GM19043 (cell line): Measurements from ENCODE around the gene VAC14.
"Not testable (repeated sequence)": the region's sequence is repeated elsewhere in the genome, so short reads cannot be mapped to it uniquely, and the experiment has no call there.

Source experiments
- ATAC-seq: cut with Tn5 transposase; IDR thresholded peaks from one replicate; pipeline ENCODE4 v1.9.1; 2021; ENCODE audit warnings: low read depth; ENCODE audit not compliant: unreplicated experiment

The VAC14 gene

DNA sequence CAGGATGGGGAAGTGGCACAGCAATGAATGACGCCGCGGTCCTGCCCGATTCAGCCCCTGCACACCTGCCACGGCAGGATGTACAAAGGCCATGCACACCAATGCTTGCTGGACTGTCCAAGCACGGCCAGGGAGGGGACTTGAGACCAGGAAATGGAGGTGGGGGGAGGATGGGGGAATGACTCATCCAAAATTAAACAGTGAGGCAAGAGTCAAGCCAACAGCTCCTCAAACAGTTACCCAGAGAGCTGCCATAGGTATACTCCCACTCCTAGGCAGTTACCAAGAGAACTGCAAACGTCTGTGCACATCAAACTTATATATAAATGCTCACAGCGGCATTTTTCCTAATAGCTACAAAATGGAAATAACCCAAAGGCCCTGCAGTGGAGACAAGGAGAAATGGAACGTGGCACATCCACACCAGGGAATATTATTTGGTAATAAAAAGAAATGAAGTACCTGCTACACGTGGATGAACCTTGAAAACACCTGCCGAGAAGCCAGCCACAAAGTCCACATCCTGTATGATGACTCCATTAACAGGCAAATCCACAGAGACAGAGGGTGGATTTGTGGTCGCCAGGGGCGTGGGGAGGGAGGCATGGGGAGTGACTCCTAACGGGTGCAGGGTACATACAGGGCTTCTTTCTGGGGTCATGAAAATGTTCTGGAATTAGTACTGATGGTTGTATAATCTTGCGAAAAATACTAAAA, 54.1 kb downstream of the VAC14 start:
- ATAC-seq: no peak

DNA sequence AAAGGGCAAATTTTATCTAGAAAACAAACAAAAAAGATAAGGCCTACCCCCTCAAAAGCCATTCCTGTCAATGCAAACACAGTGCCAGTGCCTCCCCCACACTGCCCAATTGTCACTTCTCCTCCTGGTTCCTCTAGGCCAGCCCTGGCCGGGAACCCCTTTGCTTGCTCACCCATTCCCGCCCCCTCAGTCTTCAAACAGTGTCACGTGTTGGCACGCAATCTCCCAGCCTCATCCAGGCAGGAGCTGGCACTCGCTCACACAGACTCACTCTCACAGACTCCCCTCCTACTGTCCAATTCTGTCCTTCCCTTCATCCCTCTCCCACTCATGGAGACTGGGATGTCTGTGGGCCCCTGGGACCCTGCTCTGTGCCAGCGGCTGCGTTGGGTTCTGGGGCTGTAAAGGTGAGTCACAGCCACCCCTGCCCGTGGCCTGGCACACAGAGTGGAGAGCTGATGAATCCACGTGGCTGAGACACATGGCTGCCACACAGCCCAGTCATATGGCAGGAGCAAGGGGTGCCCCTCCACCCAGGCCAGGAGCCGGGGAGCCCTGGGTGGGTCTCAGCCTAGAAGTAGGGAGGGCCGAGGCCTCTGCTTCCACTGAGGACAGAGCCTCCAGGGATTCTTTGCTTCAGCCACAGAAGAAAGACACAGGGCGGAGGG, 54.8 kb downstream of the VAC14 start:
- ATAC-seq: no peak

DNA sequence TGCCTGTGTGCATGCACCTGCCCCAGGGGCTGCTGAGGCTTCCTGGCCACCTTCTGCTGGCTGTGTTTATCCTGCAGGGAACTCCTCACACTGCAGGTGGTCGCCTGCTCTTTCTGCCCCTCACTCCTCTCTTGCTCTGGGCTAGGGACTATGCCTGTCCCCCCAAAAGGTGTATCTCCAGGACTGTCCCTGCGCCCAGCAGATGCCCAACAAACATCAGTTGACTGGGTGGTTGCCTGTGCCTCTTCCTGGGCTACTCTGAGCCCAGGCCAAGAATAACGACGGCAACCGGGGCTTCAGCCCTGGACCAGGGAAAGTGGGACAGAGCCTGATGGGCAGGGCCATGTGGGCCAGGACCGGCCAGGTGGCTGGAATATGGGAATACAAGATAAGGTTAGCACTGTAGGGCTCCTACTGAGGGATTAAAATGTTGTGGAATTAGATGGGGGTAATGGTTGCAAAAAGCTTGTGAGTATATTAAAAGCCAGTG, 55.4 kb downstream of the VAC14 start:
- no peak for ATAC-seq

DNA sequence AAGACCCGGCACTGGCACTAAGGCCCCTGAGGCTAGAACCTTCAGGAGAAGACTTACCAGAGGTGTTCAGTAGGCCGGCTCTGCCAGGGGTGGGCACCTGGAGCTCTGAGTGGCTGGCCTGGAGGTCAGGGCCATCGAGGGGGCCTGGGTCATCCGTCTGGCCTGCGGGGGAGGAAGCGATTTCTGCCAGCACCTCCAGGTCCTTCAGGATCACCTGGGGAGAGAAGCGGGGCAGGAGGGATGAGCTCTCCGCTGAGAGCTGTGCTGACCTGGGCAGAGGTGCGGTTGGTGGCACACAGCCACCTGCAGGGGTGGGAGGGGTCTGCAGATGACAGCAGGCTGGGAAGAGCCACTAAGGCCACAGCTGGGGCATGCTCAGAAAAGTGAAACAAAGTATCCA, 56.6 kb downstream of the VAC14 start:
- no peak for ATAC-seq

DNA sequence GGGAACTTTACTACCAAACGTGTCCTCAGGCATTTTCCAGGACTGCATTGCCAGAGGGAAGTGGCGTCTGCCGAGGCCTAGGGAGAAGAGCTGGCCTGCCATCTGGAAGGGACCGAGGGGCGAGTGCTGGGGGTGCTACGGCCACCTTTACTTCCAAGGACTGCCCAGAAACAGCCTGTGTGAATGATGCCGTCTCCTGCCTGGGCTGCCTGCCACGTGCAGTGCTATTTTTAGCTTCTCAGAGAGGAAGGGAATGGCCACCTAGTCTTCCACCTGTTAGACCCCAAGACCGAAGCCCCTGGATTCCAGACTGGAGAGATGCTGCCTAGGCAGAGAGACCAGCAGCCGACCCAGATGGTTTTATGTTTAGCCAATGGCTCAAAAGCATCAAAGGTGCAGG, 57.2 kb downstream of the VAC14 start:
- no peak for ATAC-seq

DNA sequence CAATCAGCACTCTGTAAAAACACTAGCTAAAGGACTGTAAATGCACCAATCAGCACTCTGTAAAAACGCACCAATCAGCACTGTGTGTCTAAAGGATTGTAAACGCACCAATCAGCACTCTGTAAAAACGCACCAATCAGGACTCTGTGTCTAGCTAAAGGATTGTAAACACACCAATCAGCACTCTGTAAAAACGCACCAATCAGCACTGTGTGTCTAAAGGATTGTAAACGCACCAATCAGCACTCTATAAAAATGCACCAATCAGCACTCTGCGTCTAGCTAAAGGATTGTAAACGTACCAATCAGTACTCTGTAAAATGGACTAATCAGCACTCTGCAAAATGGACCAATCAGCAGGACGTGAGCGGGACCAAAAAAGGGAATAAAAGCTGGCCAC, 58.0 kb downstream of the VAC14 start:
- ATAC-seq: not testable (repeated sequence)

DNA sequence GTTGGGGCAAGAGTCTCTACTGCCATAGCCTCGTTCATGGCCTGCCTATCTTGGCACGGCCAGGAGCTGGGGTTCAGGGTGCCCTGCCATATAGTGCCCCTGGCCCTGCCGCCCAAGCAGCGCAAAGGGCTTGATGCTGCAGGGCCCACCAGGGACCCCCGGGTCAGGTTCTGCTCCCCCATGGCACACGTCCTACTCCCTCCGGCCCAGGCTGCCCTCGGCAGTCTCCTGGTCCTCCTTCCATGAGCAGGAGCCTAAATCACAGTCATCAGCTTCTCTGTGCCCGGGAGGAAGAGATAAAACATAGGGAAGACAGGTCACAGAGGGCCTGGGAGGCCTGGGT, 59.2 kb downstream of the VAC14 start:
- no peak for ATAC-seq

DNA sequence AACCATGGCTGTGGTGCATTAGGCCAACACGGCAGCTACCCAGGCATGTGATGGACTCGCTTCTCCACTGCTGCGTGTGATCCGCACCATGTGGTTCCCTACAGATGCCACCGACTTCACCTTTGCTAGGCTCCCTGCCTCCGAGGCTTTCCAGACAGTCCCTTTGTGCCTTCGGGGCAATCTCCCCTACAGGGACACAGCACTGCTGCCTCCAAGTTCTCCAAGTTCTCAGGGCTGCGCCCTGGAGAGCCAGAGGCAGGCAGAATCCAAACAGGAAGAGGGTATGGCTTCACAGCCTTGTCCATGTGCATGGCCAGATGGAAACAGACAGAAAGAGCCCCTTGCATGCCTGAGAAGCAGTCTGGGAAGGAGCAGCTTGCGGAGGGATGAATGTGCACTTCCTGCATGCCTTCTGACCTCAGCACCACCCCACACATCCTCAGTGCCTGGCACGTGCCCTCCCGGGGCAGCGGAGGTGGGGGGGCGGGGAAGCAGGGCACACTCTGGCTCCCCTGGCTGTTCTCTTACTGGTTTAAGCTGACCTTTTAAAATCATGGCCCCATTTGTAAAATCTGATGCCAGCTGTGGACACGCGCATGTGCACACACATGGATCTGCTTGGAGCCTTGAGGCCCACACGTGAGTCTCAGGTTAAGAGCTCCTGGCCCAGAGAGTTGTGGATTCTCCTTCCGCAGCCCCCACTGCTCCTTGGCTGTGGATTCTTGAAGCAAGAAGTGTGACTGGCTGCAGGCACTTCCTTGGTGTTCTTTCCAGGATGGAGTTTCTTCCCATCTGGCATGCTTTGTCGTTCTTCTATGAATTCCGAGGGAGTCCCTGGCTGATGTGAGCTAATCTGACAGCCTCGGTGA, 59.8 kb downstream of the VAC14 start:
- no peak for ATAC-seq

DNA sequence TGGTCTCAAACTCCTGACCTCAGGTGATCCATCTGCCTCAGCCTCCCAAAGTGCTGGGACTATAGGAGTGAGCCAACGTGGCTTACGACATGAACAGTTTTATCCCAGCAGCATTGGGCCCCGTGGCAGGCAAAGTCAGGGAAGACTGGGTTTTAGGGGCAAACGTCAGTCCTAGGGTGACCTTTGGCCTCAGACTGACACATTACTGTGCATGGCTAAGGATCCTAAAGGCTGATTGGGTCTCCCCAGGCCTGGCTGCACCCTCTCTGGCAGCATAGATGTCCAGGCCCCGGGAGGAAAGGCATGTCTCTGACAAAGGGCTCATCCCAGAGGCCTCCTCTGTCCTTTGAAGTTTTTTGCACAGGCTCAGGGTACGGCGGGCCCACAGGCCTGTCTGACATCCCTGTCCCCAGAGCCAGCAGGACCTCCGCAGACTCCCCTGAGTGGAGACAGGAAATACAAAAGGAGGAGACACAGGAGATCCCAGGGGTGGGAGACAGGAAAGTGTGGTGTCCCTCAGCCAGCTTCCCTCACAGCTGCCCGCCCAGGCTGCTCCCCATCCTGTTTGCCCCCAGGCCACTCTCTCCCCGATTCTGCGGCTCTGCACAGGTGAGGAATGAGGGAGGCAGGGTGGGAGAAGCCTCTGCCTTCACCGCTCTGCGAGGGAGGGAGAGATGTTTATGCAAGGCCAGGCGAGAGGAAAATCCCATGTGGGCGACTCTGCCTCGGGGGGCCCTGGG, 60.6 kb downstream of the VAC14 start:
- no peak for ATAC-seq

DNA sequence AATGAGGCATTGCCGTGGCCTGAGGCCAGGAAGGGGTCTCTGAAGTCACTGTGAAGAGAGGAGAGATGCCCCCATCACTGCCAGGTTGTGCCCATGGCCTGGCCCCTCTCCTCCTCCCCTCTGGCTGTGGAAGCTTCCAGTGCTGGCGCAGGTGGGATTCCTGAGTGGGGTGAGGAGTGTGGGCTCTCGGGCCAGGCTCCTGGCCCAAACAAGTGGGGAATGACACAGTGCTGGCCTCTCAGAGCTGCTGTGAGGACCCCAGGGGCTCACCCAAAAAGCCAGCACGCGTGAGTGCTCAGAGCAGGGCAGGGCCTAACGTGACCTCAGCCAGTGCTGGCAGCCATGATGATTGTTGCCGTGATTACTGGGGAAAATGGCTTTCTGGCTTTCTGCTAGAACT, 61.6 kb downstream of the VAC14 start:
- no peak for ATAC-seq

DNA sequence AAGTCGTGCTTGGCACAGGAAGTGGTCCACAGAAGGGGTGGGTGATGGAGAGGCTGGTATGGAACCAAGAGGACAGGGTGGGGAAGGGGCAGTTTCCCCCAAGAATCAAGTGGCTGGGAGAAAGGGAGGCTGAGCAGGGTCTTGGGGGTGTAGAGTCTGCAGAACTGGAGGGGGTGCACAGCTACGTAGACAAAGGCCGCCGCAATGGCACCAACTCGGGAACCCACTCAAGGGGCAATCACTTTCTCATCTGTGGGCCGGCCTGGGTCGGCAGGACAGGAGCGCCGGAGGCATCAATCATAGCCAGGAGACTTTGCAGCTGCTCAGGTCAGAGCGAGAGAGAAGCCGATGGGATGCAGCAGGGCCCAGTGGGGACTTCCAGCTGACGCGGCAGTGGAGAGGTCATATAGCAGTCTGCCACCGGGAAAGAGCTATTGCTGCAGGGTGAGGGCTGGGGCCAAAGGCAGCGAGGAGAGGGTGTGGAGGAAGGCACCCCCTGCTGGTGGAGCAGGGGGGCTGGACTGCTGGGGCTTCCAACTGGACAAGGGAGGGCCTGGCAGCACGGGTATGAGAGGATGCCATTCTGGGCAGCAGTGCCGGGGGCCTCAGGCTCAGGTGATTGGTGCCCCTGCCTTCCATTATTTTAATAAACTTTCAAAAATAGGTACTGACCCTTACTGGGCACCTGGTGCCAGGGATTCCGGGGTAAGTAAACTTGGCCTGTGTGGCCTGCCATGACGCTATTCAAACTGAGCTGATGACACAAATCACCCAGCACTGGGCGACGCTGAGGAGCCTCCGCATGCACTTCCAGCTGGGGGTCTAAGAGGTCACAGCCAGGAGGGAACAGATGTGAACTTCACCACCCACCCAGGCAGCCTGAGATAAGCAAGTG, 62.6 kb downstream of the VAC14 start:
- no peak for ATAC-seq

DNA sequence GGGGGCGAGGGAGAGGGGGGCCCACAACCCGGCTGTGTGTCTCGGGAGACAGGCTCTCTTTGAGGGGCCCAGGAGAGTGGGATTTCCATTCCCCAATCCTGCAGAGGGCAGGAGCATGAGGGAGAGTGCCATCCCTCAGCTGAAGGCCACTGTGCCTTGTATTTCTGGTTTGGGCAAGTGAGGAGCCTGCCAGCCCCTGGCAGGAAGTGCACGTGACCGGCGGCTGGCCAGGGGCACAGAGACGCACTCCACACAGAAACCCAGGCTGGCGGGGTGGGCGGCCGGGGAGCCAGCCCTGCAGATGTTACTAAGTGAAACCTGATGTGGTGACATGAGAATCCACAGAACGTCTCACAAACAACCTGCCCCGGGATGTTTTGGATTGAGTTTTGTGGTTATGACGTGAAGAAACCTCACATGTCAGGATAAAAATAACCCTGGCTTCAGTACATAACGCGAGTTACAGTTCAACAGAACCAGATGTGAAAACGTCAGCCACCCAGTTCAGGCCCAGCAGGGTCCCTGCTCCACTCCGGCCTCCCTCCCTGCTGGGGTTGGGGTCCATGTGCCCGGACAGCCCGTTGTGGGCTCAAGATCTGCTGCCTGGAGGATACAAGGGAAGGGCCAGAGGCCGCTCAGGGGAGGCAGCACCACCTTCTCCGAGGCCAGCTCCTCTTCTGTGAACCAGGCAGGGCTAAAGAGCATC, 63.4 kb downstream of the VAC14 start:
- peak; percentile 88 for ATAC-seq

DNA sequence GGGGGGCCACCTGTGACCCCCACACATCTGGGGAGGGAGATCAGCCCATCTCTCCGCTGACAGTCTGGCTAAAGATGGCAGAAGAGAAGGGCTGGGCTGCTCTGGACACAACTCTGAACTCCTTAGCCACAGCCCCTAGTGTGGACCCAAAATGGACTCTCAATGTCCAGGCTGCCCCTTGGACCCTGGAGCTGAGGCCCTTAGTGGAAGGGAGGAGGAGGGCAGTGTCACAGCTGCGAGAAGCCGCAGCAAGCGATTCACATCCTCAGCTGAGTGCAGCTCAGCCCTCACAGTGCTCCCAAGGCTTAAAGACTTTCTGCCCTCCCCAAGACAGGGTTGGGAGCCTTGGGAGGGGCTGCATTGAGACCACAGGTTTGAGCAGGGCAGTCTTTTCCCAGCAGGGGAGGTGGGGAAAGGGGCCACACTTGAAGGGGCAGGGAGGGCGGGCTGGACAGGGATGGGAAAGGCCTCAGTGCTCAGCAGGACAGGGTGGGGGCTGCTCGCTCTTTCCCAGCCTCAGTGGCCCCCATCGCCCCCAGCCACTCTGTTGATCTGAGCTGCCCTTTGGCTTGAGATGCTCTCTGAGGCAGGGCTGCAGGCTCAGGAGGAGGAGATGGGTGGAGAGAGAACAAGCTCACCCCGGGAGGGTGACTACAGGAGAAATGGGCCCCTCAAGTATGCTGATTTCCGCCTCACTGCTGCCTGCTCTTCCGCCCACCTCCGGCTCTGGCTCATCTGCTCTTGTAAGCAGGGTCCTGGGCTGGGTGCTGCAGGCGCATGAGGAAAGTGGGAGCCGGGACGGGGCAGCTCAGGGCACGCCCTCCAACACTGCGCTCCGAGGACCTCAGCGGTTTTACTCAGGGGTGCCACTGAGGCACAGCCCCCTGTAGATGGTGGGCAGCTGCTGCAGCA, 64.2 kb downstream of the VAC14 start:
- ATAC-seq: no peak

DNA sequence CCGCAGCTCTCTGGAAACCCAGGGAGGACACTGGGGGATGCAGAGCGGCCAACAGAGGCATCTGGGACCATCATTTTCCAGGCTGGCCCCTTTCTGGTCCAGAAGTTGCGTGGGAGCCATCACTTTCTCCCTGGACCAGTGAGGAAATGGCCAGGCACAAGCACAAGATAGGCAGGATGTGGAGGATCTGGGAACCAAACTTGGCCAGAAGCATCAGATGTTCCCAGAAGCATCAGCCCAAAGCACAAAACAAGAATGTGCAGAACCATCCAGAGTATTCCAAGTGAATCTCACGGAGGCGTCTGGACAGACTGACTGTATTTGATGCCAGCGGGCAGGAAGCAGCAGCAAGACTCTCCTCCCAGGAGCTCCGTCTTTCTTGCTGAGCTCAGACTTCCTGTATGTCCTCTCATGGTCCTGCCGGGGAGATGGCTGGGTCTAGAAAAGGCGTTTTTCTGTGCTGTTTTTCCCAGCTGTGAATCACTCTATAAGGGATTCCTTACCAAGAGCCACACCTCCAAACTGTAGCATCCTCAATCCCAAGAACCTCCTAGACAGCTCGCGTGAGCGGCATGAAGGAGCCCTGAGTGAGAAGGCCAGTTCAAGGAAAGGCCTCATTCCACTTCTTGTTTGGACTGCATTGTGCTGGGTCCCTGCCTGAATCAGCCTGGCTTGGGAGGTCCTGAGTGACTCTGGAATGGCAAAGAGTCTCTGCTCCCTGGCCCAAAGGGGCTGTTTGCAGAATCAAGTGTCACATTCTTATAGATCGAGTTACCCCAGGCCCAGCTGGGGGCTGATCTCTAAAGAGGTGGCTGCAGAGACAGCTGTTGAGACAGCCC, 65.6 kb downstream of the VAC14 start:
- no peak for ATAC-seq

DNA sequence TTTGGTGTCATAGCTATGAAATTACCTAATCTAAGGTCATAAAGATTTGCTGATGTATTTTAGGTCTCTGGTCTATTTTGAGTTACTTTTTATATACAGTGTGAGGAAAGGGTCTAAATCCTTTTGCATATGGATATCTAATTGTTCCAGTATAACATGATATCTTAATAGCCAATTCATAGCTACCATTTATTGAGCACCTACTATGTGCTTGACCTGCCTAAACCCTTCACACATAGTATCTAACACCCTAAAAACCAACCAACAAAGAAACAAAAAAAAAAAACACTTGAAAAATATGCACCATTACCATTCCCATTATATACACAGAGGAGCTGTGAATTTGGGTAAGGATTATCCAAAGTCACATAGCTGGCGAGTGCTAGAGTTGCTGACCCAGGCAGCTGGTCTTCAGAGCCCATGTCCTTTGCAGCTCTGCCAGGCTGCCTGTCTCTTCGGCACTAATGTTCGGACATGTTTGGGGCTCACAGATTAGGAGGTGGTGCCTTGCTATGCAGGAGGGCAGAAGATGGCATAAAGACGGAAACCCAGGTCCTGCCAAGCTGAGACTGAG, 66.3 kb downstream of the VAC14 start:
- no peak for ATAC-seq

DNA sequence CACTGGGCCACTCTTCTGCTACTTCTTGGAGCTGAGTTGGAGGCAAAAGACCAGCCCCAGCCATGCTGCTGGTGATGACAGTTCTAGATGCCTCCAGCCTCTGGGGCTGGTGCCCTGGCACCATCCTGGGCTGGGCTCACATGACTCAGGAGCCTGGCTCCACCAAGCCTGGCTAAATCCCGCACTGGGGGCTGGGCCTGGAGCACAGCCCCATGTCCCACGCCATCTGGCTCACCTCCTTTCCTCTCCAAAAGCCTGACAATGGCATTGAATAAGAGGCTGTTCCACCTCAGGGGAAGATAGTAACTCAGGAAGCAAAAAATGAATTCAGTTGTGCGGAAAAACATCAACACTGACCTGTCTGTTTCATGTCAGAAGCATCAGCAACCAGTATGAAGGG, 70.0 kb downstream of the VAC14 start:
- no peak for ATAC-seq

DNA sequence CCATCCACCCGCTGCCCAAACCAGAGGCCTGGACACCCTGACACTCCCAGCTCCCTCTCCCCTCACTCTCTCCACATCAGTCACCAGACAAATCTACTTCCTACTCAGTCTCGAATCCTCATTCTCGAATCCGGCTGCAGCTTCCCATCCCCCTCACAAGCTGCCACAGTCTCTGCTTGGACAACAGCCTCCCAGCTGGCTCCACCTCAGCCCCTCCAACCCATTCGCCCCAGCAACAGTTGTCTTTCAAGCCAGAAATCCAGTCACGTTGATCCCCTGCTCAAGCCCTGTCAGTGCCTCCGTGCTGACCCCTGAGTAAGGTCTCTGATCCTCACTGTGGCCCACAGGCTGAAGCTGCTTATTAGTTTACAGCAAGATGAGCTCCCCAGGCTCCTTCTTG, 70.9 kb downstream of the VAC14 start:
- no peak for ATAC-seq
